IPS-15b (cell line): ENCODE data around the gene CD300LB.
"Not testable (repeated sequence)": the region's sequence is repeated elsewhere in the genome, so short reads cannot be mapped to it uniquely, and the experiment has no call there.

Source experiments
- H3K27me3 ChIP-seq: one replicate; pipeline ENCODE4 v1.6.1; 2013; ENCODE audit warnings: low read length; ENCODE audit not compliant: control insufficient read depth, insufficient read depth
- H3K36me3 ChIP-seq: one replicate; pipeline ENCODE4 v1.6.1; 2013; ENCODE audit warnings: low read length; ENCODE audit not compliant: control insufficient read depth, insufficient read depth
- H3K4me1 ChIP-seq: one replicate; pipeline ENCODE4 v1.6.1; 2013; ENCODE audit warnings: mild to moderate bottlenecking, low read length; ENCODE audit not compliant: control insufficient read depth, insufficient read depth
- H3K4me3 ChIP-seq: one replicate; pipeline ENCODE4 v1.5.1; 2013; ENCODE audit warnings: low read depth, low read length
- H3K9ac ChIP-seq: one replicate; pipeline ENCODE4 v1.6.1; 2013; ENCODE audit warnings: low read depth, mild to moderate bottlenecking, low read length
- H3K9me3 ChIP-seq: one replicate; pipeline ENCODE4 v1.6.1; 2013; ENCODE audit warnings: mild to moderate bottlenecking, low read length; ENCODE audit not compliant: control insufficient read depth, insufficient read depth

Gene CD300LB

DNA sequence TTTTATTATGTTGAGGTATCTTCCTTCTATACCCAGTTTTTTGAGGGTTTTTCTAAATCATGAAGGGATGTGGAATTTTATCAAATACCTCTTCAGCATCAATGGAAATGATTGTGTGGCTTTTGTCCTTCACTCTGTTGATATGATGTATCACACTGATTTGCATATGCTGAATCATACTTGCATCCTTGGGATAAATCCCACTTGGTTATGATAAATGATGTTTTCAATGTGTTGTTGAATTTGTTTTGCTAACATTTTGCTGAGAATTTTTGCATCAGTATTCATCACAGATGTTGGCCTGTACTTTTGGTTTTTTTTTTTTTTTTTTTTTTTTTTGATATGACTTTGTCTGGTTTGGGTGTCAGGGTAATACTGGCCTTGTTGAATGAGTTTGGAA lies 23.1 kb downstream of the CD300LB start:
- H3K27me3 ChIP-seq, result no peaks in the 10 kb centered on the region
- no peaks in the 10 kb centered on the region for H3K9me3 ChIP-seq
- H3K4me1 ChIP-seq, result no peaks in the 10 kb centered on the region
- no peak overlapping the region for H3K4me3 ChIP-seq
- no peak overlapping the region for H3K9ac ChIP-seq
- H3K36me3 ChIP-seq, result no peaks in the 10 kb centered on the region

DNA sequence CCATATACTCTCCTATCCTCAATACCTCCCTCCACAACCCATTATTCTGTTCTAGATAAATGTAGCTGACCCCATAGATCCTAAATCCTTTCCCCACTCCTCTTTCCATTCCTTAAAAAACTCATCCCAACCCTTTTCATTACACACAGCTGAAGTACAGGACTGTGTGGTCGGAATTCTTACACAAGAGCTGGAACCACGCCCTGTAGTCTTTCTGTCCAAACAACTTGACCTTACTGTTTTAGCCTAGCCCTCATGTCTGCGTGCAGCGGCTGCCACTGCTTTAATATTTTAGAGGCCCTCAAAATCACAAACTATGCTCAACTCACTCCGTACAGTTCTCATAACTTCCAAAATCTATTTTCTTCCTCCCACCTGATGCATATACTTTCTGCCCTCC lies 27.3 kb downstream of the CD300LB start:
- H3K4me1 ChIP-seq, H3K9me3 ChIP-seq, H3K4me3 ChIP-seq, H3K27me3 ChIP-seq, H3K9ac ChIP-seq, H3K36me3 ChIP-seq: not testable (repeated sequence)

DNA sequence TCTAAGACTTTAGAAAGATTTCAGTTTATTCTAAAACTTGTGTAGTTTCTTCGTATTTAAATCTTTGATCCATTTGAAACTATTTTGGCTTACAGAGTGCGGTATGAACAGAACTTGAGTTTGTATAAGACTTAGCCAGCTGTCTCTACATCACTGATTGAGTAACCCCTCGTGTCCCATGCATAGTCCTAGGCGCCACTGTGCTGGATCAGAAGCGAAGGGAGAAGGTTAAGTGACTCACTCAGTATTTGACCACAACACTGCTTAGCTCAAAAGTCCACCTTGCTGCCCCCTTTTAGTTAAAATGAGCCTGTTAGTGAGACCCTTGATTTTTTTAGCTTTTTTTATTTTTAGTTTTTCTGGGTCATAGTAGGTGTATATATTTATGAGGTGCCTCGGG lies 28.4 kb downstream of the CD300LB start:
- Histone ChIP-seq H3K27me3 (no peaks in the 10 kb centered on the region), H3K9ac (no peak overlapping the region), H3K4me1 (no peaks in the 10 kb centered on the region), H3K9me3 (no peaks in the 10 kb centered on the region), H3K4me3 (no peak overlapping the region), H3K36me3 (no peaks in the 10 kb centered on the region)

DNA sequence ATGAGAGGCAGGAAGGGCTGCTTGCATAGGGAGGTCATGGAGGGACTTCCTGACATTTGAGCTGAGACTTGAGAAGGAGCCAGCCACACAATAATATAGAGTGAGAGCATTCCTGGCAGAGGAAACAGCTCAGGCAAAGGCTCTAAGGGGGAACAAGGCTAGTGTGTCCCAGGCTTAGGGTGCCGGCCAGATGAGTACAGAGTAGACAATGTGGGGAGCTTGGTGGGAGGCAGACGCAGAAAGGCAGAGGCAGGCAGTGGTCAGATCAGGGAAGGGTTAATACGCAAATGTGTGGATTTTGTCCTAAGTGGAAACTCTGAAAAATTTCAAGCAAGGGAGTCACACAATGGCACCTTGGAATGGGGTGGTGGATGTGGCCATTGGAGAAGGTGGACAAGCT lies 31.3 kb downstream of the CD300LB start:
- Histone ChIP-seq H3K4me3 (no peak overlapping the region), H3K27me3 (no peaks in the 10 kb centered on the region), H3K9me3 (no peaks in the 10 kb centered on the region), H3K4me1 (no peaks in the 10 kb centered on the region), H3K9ac (no peak overlapping the region), H3K36me3 (no peaks in the 10 kb centered on the region)

DNA sequence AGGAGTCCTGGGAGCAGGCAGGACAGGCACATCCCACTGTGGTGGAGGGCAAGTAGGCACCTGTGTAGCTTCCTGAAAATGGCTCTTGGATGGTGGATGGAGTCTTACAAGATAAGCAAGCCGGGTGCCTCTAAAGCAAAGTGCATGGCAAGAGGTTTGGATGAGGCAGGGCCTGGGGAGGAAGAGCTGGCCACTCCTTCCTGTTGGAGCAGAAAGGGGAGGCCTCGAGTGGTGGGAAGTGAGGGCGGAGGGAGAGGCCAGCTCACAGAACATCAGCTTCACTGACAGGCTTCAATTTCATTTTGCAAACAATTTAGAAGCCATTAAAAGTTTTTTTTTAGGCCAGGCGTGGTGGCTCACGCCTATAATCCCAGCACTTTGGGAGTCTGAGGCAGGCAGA lies 33.8 kb downstream of the CD300LB start:
- H3K27me3 ChIP-seq, result no peaks in the 10 kb centered on the region
- no peaks in the 10 kb centered on the region for H3K9me3 ChIP-seq
- H3K4me3 ChIP-seq, result no peak overlapping the region
- H3K36me3 ChIP-seq, result no peaks in the 10 kb centered on the region
- H3K9ac ChIP-seq, result no peak overlapping the region
- H3K4me1 ChIP-seq, result no peaks in the 10 kb centered on the region

DNA sequence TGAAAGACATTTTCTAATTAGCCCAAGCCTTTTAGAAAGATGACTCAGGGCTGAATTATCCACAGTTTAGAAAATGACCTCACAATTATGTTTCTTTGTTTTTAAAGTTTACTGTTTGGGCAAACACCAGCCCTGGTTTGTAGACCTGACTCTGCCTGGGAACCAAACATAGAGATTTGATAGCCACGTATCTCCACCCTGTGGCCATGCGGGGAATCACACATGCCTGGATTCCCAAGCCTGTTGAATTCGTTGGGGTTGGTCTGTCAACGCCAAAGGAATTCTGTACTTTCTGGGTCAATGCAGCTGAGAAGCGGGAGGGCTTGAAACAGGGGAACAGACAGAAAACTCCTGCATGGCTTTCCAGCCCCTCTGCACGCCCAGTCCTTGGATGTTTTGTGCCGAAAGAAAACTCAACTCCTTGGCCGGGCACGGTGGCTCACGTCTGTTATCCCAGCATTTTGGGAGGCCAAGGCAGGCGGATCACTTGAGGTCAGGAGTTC lies 37.9 kb downstream of the CD300LB start:
- Histone ChIP-seq H3K4me1 (no peaks in the 10 kb centered on the region), H3K4me3 (no peak overlapping the region), H3K9ac (no peak overlapping the region)

DNA sequence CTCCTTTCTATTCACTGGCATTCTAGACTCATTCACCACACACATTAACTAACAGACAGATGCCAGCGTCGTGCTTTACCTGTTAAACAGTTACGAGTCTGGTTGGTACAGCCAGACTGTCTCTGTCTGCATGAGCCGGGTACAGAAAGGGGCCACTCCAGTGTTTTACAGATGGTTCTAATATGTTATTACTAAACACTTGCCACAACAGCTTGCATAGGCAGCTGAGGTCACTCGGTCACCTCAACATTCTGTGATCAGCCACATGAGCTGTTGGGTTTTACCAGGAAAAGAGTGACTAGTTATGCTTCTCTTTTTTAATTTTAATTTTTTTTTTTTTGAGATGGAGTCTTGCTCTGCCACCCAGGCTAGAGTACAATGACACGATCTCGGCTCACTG lies 39.6 kb downstream of the CD300LB start:
- H3K9ac ChIP-seq, result no peak overlapping the region
- no peaks in the 10 kb centered on the region for H3K27me3 ChIP-seq
- no peaks in the 10 kb centered on the region for H3K36me3 ChIP-seq
- no peaks in the 10 kb centered on the region for H3K4me1 ChIP-seq
- H3K9me3 ChIP-seq, result no peaks in the 10 kb centered on the region
- H3K4me3 ChIP-seq, result no peak overlapping the region

More for the DNA sequence above, 37.9 kb downstream of the CD300LB start:
- H3K27me3 ChIP-seq, result no peaks in the 10 kb centered on the region
- H3K9me3 ChIP-seq, result no peaks in the 10 kb centered on the region
- H3K36me3 ChIP-seq, result no peaks in the 10 kb centered on the region

DNA sequence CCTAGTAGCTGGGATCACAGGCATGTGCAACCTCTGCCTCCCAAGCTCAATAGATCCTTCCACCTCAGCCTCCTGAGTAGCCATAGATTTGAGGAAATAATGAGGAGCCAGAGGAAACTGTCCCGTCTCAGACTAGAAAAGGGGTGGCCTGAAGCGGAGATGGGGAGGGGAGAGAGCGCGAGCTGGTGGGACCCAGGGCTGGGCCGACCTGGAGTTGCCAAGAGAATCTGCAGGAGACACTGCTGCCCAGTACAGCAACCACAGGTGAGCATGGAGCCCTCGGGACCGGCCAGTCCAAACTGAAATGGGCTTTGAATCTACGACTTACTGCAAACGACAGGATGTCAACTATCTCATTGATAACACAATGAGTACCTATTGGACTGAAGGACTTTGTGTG lies 40.6 kb downstream of the CD300LB start:
- no peaks in the 10 kb centered on the region for H3K9me3 ChIP-seq
- H3K27me3 ChIP-seq, result no peaks in the 10 kb centered on the region
- H3K4me1 ChIP-seq, result no peaks in the 10 kb centered on the region
- no peak overlapping the region for H3K9ac ChIP-seq
- H3K4me3 ChIP-seq, result no peak overlapping the region
- H3K36me3 ChIP-seq, result no peaks in the 10 kb centered on the region

DNA sequence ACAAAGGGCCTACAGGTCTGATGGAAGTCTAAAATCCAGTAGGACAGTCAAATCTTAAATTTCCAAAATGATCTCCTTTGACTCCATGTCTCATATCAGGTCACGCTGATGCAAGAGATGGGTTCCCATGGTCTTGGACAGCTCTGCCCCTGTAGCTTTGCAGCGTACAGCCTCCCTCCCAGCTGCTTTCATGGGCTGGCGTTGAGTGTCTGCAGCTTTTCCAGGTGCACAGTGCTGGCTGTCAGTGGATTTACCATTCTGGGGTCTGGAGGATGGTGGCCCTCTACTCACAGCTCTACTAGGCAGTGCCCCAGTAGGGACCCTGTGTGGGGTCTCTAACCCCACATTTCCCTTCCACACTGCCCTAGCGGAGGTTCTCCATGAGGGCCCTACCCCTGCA lies 43.0 kb downstream of the CD300LB start:
- not testable (repeated sequence) for H3K4me3 ChIP-seq, H3K36me3 ChIP-seq, H3K4me1 ChIP-seq, H3K9ac ChIP-seq, H3K27me3 ChIP-seq, H3K9me3 ChIP-seq

DNA sequence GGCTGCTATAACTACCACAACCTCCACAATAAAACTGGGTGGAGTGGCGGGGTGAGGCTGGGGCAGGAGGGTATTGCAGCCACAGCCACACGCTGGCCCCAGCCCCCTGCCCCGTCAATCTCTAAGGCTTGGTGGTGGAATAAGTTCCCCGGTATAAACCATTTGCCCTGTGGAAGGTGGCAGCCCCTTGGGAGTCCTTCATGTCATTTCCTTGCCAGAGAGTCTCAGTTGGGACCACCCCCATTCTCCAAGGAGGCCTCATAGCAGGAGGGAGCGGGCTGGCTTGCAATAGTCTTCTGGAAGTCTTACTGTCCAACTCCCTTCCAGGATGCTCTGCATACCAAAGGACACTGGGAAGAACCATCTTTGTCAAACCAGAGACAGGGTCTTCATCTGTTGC lies 45.4 kb downstream of the CD300LB start:
- Histone ChIP-seq H3K4me1 (no peaks in the 10 kb centered on the region), H3K9me3 (no peaks in the 10 kb centered on the region), H3K36me3 (no peaks in the 10 kb centered on the region), H3K27me3 (no peaks in the 10 kb centered on the region), H3K9ac (no peak overlapping the region), H3K4me3 (no peak overlapping the region)

DNA sequence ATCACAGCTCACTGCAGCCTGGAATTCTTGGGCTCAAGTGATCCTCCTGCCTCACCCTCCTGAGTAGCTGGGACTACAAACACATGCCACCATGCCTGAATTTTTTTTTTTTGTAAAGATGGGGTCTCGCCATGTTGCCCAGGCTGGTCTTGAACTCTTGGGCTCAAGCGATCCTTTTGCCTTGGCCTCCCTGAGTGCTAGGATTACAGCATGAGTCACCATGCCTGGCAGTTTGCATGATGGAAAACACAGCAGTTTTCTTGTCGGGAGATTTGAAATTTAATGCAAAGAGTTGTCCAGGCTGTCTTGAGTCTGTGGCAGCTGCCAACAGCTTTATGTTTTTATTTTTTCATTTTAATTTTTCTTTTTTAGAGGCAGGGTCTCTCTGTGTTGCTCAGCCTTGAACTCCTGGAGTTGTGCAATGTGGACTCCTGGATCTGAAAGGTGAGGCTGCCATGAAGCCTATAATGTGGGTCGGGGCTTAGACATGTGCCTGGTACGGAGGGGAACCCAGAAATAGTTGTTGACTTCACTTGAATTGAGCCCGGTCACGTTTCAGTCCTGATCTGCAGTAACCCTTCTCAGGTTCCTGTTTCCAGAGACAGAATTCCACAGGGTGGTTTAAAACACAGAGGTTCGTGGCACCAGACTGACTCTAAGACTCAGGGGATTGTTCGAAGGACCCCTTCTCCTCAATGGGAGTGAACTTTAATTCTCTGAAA lies 46.1 kb downstream of the CD300LB start:
- no peaks in the 10 kb centered on the region for H3K36me3 ChIP-seq
- no peak overlapping the region for H3K4me3 ChIP-seq
- H3K4me1 ChIP-seq, result no peaks in the 10 kb centered on the region
- H3K9me3 ChIP-seq, result no peaks in the 10 kb centered on the region
- H3K9ac ChIP-seq, result no peak overlapping the region
- H3K27me3 ChIP-seq, result no peaks in the 10 kb centered on the region

DNA sequence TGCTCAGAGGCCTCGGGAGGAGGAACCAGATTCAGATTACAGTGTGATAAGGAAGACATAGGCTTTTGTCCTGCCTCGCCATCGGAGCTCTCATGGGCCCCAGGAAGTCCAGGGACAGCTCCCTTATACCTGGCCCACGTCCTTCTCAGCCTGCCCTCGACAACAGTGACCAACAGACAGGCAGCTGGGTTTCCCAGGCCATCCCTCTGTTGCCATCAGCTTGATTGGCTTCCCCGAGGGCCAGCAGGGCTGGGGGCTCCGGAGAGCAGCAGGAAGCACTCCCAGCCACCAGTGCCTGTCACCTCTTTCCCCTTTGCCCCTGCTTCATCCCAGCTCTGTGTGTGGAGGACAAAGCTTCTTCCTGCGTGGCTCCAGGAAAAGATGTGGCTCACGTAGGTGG lies 47.2 kb downstream of the CD300LB start:
- H3K4me1 ChIP-seq, result no peaks in the 10 kb centered on the region
- no peaks in the 10 kb centered on the region for H3K27me3 ChIP-seq
- no peaks in the 10 kb centered on the region for H3K9me3 ChIP-seq
- H3K36me3 ChIP-seq, result no peaks in the 10 kb centered on the region
- no peak overlapping the region for H3K4me3 ChIP-seq
- H3K9ac ChIP-seq, result no peak overlapping the region
